SK-N-SH (cell line): ENCODE results near the gene ATXN7. TPM values are rescaled to one million over a fixed set of nuclear protein-coding genes. Genes with fewer than 3 reads are reported as not detected.

Experiments
- CTCF ChIA-PET: fragments of 300-600, 350-600 bp; formaldehyde crosslinking; extraction: SDS; loops from one replicate; lab custom pipeline; 2021; lab: Yijun Ruan, JAX
- POLR2A ChIA-PET: fragments of 350-600 bp; sonication (Branson Sonifier 250); formaldehyde crosslinking; extraction: SDS; loops from one replicate; lab custom pipeline; 2020; ENCODE audit warnings: antibody characterized with exemption, inconsistent platforms; lab: Yijun Ruan, JAX
- DNase-seq: peaks from one replicate; pipeline ENCODE4 v3.0.0; 2012
- H2AFZ ChIP-seq: fragments of 200-600 bp; sonication (generic); 2 replicates; pipeline ENCODE4 v1.8.1; 2016; ENCODE audit warnings: antibody characterized with exemption, mild to moderate bottlenecking, low read depth
- H3F3A ChIP-seq: fragments of 200-600 bp; sonication (generic); replicated peaks from 2 replicates; pipeline ENCODE3; 2016; ENCODE audit warnings: antibody characterized with exemption, mild to moderate bottlenecking; ENCODE audit not compliant: insufficient read depth
- H3K27ac ChIP-seq, 2 experiments: fragments of 200-500 bp in 1 of 2; fragments of 200-600 bp in 1 of 2; sonication (Bioruptor generic) in 1 of 2; sonication (generic), shearing (Covaris generic) in 1 of 2; 2 replicates each; pipeline versions ENCODE4 v1.5.1 to v1.6.1; 2014 to 2016; ENCODE audit warnings: low read depth in 2 of 2, inconsistent platforms in 1 of 2, low read length in 1 of 2, mild to moderate bottlenecking in 1 of 2, mixed read lengths in 1 of 2
- H3K27me3 ChIP-seq: fragments of 200-600 bp; sonication (generic), shearing (Covaris generic); 2 replicates; pipeline ENCODE4 v1.6.1; 2016; ENCODE audit warnings: mixed run types; ENCODE audit not compliant: insufficient read depth
- H3K36me3 ChIP-seq, 2 experiments: fragments of 200-500 bp in 1 of 2; fragments of 200-600 bp in 1 of 2; sonication (Bioruptor generic) in 1 of 2; sonication (generic) in 1 of 2; replicated peaks in 1 of 2; 2 replicates each; pipeline versions ENCODE3 to v1.5.1; 2014 to 2016; ENCODE audit warnings: low read length in 1 of 2, mild to moderate bottlenecking in 1 of 2; ENCODE audit not compliant: insufficient read depth in 2 of 2, control insufficient read depth in 1 of 2
- H3K4me1 ChIP-seq, 2 experiments: fragments of 200-500 bp in 1 of 2; fragments of 200-600 bp in 1 of 2; sonication (Bioruptor generic) in 1 of 2; sonication (generic), shearing (Covaris generic) in 1 of 2; 2 replicates each; pipeline versions ENCODE4 v1.5.1 to v1.6.1; 2014 to 2016; ENCODE audit warnings: low read depth in 1 of 2, low read length in 1 of 2, mixed run types in 1 of 2; ENCODE audit not compliant: insufficient read depth in 2 of 2, control insufficient read depth in 1 of 2
- H3K4me2 ChIP-seq: fragments of 200-600 bp; sonication (generic), shearing (Covaris generic); 2 replicates; pipeline ENCODE4 v1.6.1; 2017; ENCODE audit warnings: mixed run types
- H3K4me3 ChIP-seq, 2 experiments: fragments of 200-500 bp in 1 of 2; fragments of 200-600 bp in 1 of 2; sonication (Bioruptor generic) in 1 of 2; sonication (generic), shearing (Covaris generic) in 1 of 2; 2 replicates each; pipeline versions ENCODE4 v1.5.1 to v1.8.1; 2014 to 2016; ENCODE audit warnings: low read depth in 2 of 2, inconsistent platforms in 1 of 2, low read length in 1 of 2, mild to moderate bottlenecking in 1 of 2, mixed read lengths in 1 of 2, moderate library complexity in 1 of 2
- H3K79me2 ChIP-seq: fragments of 200-600 bp; sonication (generic); 2 replicates; pipeline ENCODE4 v1.8.1; 2017; ENCODE audit warnings: mild to moderate bottlenecking; ENCODE audit not compliant: insufficient read depth
- H3K9ac ChIP-seq: fragments of 200-600 bp; sonication (generic); 2 replicates; pipeline ENCODE4 v1.6.1; 2017; ENCODE audit warnings: mixed run types
- H3K9me2 ChIP-seq: fragments of 200-600 bp; sonication (generic); 2 replicates; pipeline ENCODE4 v1.6.1; 2017; ENCODE audit warnings: mixed run types
- H3K9me3 ChIP-seq: fragments of 200-600 bp; sonication (generic); 2 replicates; pipeline ENCODE4 v1.6.1; 2017; ENCODE audit warnings: mixed run types, mild to moderate bottlenecking, moderate library complexity
- H4K20me1 ChIP-seq: fragments of 200-600 bp; sonication (generic); 2 replicates; pipeline ENCODE4 v1.6.1; 2017; ENCODE audit warnings: mild to moderate bottlenecking, mixed run types; ENCODE audit not compliant: insufficient read depth
- CHD2 ChIP-seq: fragments of 150-350 bp; IDR thresholded peaks from 2 replicates; pipeline ENCODE4 v1.6.1; 2018; ENCODE audit warnings: low read length; ENCODE audit not compliant: partially characterized antibody
- EZH2phosphoT487 ChIP-seq: fragments of 200-600 bp; sonication (generic); IDR thresholded peaks from 2 replicates; pipeline ENCODE4 v1.6.1; 2017; ENCODE audit warnings: low read depth, mixed run types, mild to moderate bottlenecking, antibody characterized with exemption, moderate library complexity, borderline replicate concordance
- FOXJ3 ChIP-seq: sonication (generic); formaldehyde crosslinking; IDR thresholded peaks from 2 replicates; pipeline ENCODE4 v1.5.1; 2020; ENCODE audit warnings: mild to moderate bottlenecking, missing genetic modification reagents
- GATA2 ChIP-seq: sonication (generic); formaldehyde crosslinking; IDR thresholded peaks from 2 replicates; pipeline ENCODE4 v1.5.0; 2020; ENCODE audit warnings: mild to moderate bottlenecking, missing genetic modification reagents
- MEF2A ChIP-seq: IDR thresholded peaks from 2 replicates; pipeline ENCODE4 v1.4.0; 2012; ENCODE audit warnings: low read depth, borderline replicate concordance
- RCOR1 ChIP-seq: fragments of 150-350 bp; IDR thresholded peaks from 2 replicates; pipeline ENCODE4 v1.6.1; 2017; ENCODE audit warnings: antibody characterized with exemption, low read length
- TCF12 ChIP-seq: IDR thresholded peaks from 2 replicates; pipeline ENCODE4 v1.4.0; 2012
- YY1 ChIP-seq: IDR thresholded peaks from 2 replicates; pipeline ENCODE4 v1.4.0; 2012; ENCODE audit warnings: low read depth, mild to moderate bottlenecking
- WGBS: methylation state at CpG from one replicate; pipeline ENCODE4 v1.1.6; 2017; ENCODE audit warnings: low lambda C conversion rate; 5-methylcytosine and 5-hydroxymethylcytosine counted together
- polyA plus RNA-seq, 3 experiments: library from polyadenylated mRNA; depleted of rRNA; stranded (reverse); fragments of >200 nt; gene quantifications; 2 replicates each; pipeline ENCODE4 v1.2.3, GENCODE V29; 2012
- TF ChIP-seq, protein P1 (sequence below): IDR thresholded peaks from 2 replicates; pipeline ENCODE4 v1.4.0; 2012; ENCODE audit warnings: low read depth
- TF ChIP-seq, protein P2 (sequence below): IDR thresholded peaks from 2 replicates; pipeline ENCODE4 v1.4.0; 2012; ENCODE audit warnings: low read depth, borderline replicate concordance
- TF ChIP-seq, protein P3 (sequence below): IDR thresholded peaks from 2 replicates; pipeline ENCODE4 v1.4.0; 2012; ENCODE audit warnings: low read depth, borderline replicate concordance
- TF ChIP-seq, protein P4 (sequence below): fragments of 150-350 bp; IDR thresholded peaks from 2 replicates; pipeline ENCODE4 v1.6.1; 2017; ENCODE audit warnings: antibody characterized with exemption, low read length, low read depth, borderline replicate concordance

The ATXN7 gene
- polyA plus RNA-seq, 1 of the 3 experiments (the other 2 are of a cell fraction) = 6.2 TPM

DNA sequence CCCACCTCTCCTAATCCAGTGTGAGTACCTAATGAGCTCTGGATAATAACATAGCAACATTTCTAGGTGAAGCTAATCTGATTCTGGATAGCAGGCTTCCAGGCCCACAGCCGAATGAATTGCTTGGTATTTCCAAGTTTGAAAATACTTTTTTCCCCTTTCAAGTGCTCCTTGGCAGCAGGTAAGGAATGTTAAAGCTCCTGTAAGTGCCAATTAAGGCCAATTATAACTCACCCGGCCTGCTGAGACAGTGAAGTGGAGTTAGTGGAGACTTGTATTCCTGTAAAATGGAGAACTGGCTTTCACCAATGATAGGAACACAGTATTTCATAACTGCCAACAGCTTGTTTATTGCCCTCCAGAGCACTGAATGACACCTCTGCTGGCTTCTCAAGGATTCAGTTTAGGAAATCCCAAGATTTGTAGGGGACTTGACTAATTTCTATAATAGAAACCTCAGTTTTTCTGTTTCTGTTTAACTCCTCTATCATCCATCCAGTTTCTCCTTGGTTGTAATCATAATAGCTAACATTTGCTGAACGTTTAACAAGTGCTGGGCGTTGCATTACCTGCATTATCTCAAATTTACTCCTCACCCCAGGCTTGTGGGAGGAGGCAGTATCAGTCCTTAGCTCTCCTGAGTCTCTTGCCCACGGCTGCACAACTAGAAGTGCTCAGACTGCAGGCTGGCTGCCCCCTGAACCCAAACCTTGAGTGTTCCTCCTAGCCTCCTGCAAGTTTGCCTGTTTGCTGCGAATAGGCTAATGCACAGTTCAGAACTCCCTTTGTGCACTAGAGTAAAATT is 101.2 kb downstream of the ATXN7 start:
- H2AFZ ChIP-seq = no peak overlapping the region
- H3K4me3 ChIP-seq = no peak overlapping the region
- H3K27me3 ChIP-seq = no peaks in the 10 kb centered on the region
- no peak for DNase-seq
- WGBS = 79% methylated on average over 5 of the region's 6 CpGs
- H3F3A ChIP-seq = peaks cover 4% of the 10 kb centered on the region
- no peaks in the 10 kb centered on the region for H3K9me3 ChIP-seq
- POLR2A ChIA-PET = interaction anchor here (1.0 kb wide), 1 partner anchor 1633 kb away, joined by 3 read pairs; no protein-coding TSS in a partner anchor
- H4K20me1 ChIP-seq = peaks cover 20% of the 10 kb centered on the region
- H3K4me2 ChIP-seq = no peak overlapping the region
- H3K9ac ChIP-seq = no peak overlapping the region
- no peak overlapping the region; a peak in 1 of 4 replicates for H3K27ac ChIP-seq
- CTCF ChIA-PET = interaction anchor here (0.8 to 8.7 kb wide), 6 partner anchors 10 to 519 kb away, joined by 3 to 118 read pairs (median 6); partner anchors contain the start of gene PSMD6
- TF ChIP-seq EZH2phosphoT487 (no peak), GATA2 (CRISPR knock-in tag) (peak; percentile 62)
- H3K4me1 ChIP-seq = peaks cover 11 to 23% of the 10 kb centered on the region in 2 experiments; a peak in 3 of 4 replicates
- H3K9me2 ChIP-seq = no peaks in the 10 kb centered on the region
- H3K79me2 ChIP-seq = peaks cover 70% of the 10 kb centered on the region
- peaks cover 0 to 14% of the 10 kb centered on the region in 2 experiments for H3K36me3 ChIP-seq

DNA sequence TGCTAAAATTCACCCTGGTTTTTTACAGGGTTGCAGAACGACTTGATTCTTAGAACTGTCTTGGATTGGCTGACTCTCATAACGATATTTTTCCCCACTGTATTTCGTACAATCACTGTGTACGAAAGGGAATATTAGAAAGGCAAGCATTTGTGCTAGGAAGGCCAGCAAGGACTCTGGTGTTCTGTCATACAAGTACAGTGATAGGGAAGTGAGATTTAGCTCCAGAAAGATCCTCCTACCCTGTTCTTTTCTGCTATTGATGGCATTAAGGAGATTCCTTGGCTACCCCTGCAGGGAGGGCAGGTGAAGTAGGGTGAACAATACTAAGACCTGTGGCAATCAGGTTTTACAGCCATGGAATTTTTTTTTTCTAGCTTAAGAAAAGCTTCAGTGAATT is 102.3 kb downstream of the ATXN7 start:
- no peak overlapping the region for H2AFZ ChIP-seq
- WGBS = 92% methylated on average over 4 of the region's 4 CpGs
- H3K27ac ChIP-seq = no peak overlapping the region
- no peak for DNase-seq
- H3K79me2 ChIP-seq = peaks cover 76% of the 10 kb centered on the region
- H3K4me3 ChIP-seq = no peak overlapping the region
- no peaks in the 10 kb centered on the region for H3K9me2 ChIP-seq
- H3K4me1 ChIP-seq = peaks cover 11 to 24% of the 10 kb centered on the region in 2 experiments; a peak in 3 of 4 replicates
- TF ChIP-seq RCOR1 = no peak
- TF ChIP-seq FOXJ3 (CRISPR knock-in tag) = no peak
- TF ChIP-seq EZH2phosphoT487 = no peak
- TF ChIP-seq YY1 = no peak
- TF ChIP-seq, protein P1, sequence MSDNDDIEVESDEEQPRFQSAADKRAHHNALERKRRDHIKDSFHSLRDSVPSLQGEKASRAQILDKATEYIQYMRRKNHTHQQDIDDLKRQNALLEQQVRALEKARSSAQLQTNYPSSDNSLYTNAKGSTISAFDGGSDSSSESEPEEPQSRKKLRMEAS = no peak
- TF ChIP-seq, protein P2, sequence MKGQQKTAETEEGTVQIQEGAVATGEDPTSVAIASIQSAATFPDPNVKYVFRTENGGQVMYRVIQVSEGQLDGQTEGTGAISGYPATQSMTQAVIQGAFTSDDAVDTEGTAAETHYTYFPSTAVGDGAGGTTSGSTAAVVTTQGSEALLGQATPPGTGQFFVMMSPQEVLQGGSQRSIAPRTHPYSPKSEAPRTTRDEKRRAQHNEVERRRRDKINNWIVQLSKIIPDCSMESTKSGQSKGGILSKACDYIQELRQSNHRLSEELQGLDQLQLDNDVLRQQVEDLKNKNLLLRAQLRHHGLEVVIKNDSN = no peak
- no peak for TF ChIP-seq MEF2A
- no peak for TF ChIP-seq CHD2
- no peak for TF ChIP-seq TCF12
- TF ChIP-seq, protein P3, sequence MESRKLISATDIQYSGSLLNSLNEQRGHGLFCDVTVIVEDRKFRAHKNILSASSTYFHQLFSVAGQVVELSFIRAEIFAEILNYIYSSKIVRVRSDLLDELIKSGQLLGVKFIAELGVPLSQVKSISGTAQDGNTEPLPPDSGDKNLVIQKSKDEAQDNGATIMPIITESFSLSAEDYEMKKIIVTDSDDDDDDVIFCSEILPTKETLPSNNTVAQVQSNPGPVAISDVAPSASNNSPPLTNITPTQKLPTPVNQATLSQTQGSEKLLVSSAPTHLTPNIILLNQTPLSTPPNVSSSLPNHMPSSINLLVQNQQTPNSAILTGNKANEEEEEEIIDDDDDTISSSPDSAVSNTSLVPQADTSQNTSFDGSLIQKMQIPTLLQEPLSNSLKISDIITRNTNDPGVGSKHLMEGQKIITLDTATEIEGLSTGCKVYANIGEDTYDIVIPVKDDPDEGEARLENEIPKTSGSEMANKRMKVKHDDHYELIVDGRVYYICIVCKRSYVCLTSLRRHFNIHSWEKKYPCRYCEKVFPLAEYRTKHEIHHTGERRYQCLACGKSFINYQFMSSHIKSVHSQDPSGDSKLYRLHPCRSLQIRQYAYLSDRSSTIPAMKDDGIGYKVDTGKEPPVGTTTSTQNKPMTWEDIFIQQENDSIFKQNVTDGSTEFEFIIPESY = no peak
- TF ChIP-seq, protein P4, sequence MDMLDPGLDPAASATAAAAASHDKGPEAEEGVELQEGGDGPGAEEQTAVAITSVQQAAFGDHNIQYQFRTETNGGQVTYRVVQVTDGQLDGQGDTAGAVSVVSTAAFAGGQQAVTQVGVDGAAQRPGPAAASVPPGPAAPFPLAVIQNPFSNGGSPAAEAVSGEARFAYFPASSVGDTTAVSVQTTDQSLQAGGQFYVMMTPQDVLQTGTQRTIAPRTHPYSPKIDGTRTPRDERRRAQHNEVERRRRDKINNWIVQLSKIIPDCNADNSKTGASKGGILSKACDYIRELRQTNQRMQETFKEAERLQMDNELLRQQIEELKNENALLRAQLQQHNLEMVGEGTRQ = no peak
- no peaks in the 10 kb centered on the region for H3K27me3 ChIP-seq
- CTCF ChIA-PET = interaction anchor here (1.4 to 8.7 kb wide), 4 partner anchors 9 to 518 kb away, joined by 4 to 118 read pairs (median 6); no protein-coding TSS in a partner anchor
- peaks cover 0 to 14% of the 10 kb centered on the region in 2 experiments for H3K36me3 ChIP-seq
- H3K4me2 ChIP-seq = no peak overlapping the region
- peaks cover 15% of the 10 kb centered on the region for H4K20me1 ChIP-seq
- no peak overlapping the region for H3K9ac ChIP-seq
- H3F3A ChIP-seq = no peaks in the 10 kb centered on the region
- no peaks in the 10 kb centered on the region for H3K9me3 ChIP-seq
- POLR2A ChIA-PET = no interaction called here
